ENCODE results near the gene CTH. TPM values are rescaled to one million over a fixed set of nuclear protein-coding genes. Genes with fewer than 3 reads are reported as not detected.
A peak's percentile ranks its signal among the peaks of the same experiment; 100 is the strongest.
"Not testable (repeated sequence)": the region's sequence is repeated elsewhere in the genome, so short reads cannot be mapped to it uniquely, and the experiment has no call there.

CTH gene
- total RNA-seq, 1 donor from 2014 or later: 12.4 TPM

- H3K4me3 Mint-ChIP-seq: no peak overlapping the region
- TF ChIP-seq, protein P1, sequence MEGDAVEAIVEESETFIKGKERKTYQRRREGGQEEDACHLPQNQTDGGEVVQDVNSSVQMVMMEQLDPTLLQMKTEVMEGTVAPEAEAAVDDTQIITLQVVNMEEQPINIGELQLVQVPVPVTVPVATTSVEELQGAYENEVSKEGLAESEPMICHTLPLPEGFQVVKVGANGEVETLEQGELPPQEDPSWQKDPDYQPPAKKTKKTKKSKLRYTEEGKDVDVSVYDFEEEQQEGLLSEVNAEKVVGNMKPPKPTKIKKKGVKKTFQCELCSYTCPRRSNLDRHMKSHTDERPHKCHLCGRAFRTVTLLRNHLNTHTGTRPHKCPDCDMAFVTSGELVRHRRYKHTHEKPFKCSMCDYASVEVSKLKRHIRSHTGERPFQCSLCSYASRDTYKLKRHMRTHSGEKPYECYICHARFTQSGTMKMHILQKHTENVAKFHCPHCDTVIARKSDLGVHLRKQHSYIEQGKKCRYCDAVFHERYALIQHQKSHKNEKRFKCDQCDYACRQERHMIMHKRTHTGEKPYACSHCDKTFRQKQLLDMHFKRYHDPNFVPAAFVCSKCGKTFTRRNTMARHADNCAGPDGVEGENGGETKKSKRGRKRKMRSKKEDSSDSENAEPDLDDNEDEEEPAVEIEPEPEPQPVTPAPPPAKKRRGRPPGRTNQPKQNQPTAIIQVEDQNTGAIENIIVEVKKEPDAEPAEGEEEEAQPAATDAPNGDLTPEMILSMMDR (conservative IDR thresholded peaks at IDR 0.05): no peak
- no peaks in the 10 kb centered on the region for H3K9me3 Mint-ChIP-seq
- H3K27me3 Mint-ChIP-seq (ENCODE audit: low read depth): no peaks in the 10 kb centered on the region
- DNase-seq (ENCODE audit: low read depth, low spot score): no peak
- no peak overlapping the region for H3K27ac Mint-ChIP-seq (ENCODE audit: unreplicated experiment)
- peaks cover 10% of the 10 kb centered on the region for H3K36me3 Mint-ChIP-seq (ENCODE audit: low read depth)
- peaks cover 11% of the 10 kb centered on the region for H3K4me1 Mint-ChIP-seq
Observed at GRCh38 chr1:70442490-70442889, 31.4 kb downstream of the CTH start.

- TF ChIP-seq, protein P1 (conservative IDR thresholded peaks at IDR 0.05): no peak
- no peak overlapping the region for H3K4me3 Mint-ChIP-seq
- H3K36me3 Mint-ChIP-seq (ENCODE audit: low read depth): peaks cover 3% of the 10 kb centered on the region
- H3K27ac Mint-ChIP-seq (ENCODE audit: unreplicated experiment): no peak overlapping the region
- no peaks in the 10 kb centered on the region for H3K9me3 Mint-ChIP-seq
- no peak for DNase-seq (ENCODE audit: low read depth, low spot score)
- H3K4me1 Mint-ChIP-seq: peaks cover 11% of the 10 kb centered on the region
- no peaks in the 10 kb centered on the region for H3K27me3 Mint-ChIP-seq (ENCODE audit: low read depth)
Observed at GRCh38 chr1:70443739-70444138, 32.7 kb downstream of the CTH start.

- no peak for DNase-seq (ENCODE audit: low read depth, low spot score)
- no peak overlapping the region for H3K27ac Mint-ChIP-seq (ENCODE audit: unreplicated experiment)
- H3K9me3 Mint-ChIP-seq: no peaks in the 10 kb centered on the region
- no peak overlapping the region for H3K4me3 Mint-ChIP-seq
- TF ChIP-seq, protein P1 (conservative IDR thresholded peaks at IDR 0.05): no peak
- peaks cover 4% of the 10 kb centered on the region for H3K4me1 Mint-ChIP-seq
- H3K36me3 Mint-ChIP-seq (ENCODE audit: low read depth): no peaks in the 10 kb centered on the region
- H3K27me3 Mint-ChIP-seq (ENCODE audit: low read depth): no peaks in the 10 kb centered on the region
Observed at GRCh38 chr1:70449049-70449448, 38.0 kb downstream of the CTH start.

GRCh38 chr1:70452164-70452939 is 41.3 kb downstream of the CTH start:
- H3K27ac Mint-ChIP-seq (ENCODE audit: unreplicated experiment); H3K4me3 Mint-ChIP-seq; H3K36me3 Mint-ChIP-seq (ENCODE audit: low read depth); DNase-seq (ENCODE audit: low read depth, low spot score); H3K27me3 Mint-ChIP-seq (ENCODE audit: low read depth); H3K9me3 Mint-ChIP-seq: not testable (repeated sequence)
- H3K4me1 Mint-ChIP-seq: peaks cover 11% of the 10 kb centered on the region

GRCh38 chr1:70455291-70455690 is 44.2 kb downstream of the CTH start:
- TF ChIP-seq, protein P1 (conservative IDR thresholded peaks at IDR 0.05): no peak
- Mint-ChIP-seq H3K36me3 (ENCODE audit: low read depth) (no peaks in the 10 kb centered on the region), H3K27me3 (ENCODE audit: low read depth) (no peaks in the 10 kb centered on the region), H3K4me3 (no peak overlapping the region), H3K27ac (ENCODE audit: unreplicated experiment) (no peak overlapping the region), H3K9me3 (no peaks in the 10 kb centered on the region), H3K4me1 (peaks cover 28% of the 10 kb centered on the region)
- DNase-seq (ENCODE audit: low read depth, low spot score): no peak

DNA sequence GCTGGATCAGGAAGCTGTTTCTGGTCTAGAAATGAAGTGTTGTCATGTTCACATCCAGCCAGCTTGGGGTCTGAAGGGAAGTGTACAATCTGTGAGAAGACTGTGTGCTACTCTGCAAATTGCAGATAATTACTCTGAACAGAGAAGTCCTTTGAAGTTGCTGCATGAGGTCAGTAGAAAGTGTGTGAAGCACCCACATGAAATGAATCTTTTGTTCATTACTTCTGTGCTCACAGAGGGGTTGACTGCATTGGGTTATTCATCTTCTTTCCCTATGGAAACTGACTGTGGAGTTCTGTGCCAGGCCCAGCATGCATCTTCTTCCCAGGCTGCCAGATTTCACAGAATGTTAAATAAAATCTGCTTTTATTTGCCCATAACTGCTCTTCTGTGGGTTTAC is 47.1 kb downstream of the CTH start:
- H3K27ac Mint-ChIP-seq (ENCODE audit: unreplicated experiment): peak overlapping the region; percentile 78

More for the DNA sequence above, 47.1 kb downstream of the CTH start:
- TF ChIP-seq, protein P1 (conservative IDR thresholded peaks at IDR 0.05): no peak
- H3K4me1 Mint-ChIP-seq: peaks cover 51% of the 10 kb centered on the region
- H3K36me3 Mint-ChIP-seq (ENCODE audit: low read depth): no peaks in the 10 kb centered on the region
- no peaks in the 10 kb centered on the region for H3K27me3 Mint-ChIP-seq (ENCODE audit: low read depth)
- H3K9me3 Mint-ChIP-seq: peaks cover 3% of the 10 kb centered on the region
- peak; percentile 8 for DNase-seq (ENCODE audit: low read depth, low spot score)
- H3K4me3 Mint-ChIP-seq: peak overlapping the region; percentile 83
